ENCODE results near the gene HLA-G. TPM values are rescaled to one million over a fixed set of nuclear protein-coding genes. Genes with fewer than 3 reads are reported as not detected.

Gene HLA-G
- total and polyA plus RNA-seq, 2 experiments from 2014 or later = 1.5 TPM; not detected in 1

DNA sequence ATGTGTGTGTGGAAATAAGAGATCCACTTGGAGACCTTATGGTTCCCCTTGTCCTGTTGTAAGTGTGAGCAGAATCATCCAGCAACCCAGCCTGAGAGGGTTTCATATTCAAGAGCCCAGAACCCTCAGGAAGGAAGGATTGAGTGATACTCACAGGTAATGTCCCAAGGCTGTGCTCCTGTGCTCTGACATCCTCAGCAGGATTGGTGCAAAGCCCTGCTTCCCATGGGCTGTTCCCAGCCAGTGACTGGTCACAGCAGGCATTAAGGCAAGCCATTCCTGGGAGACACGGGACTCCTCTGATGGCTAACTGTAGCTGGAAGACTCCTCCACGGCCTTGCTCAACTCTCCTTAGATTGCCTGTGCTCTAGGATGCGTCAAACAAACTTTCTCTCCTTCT, 33.8 kb upstream of the HLA-G start:
- in situ Hi-C loops (cut with MboI) = no loop called here
- 61 to 72% methylated on average over 3 of the region's 3 CpGs for WGBS, 2 experiments (ENCODE audit: low coverage in 1 of 2, low lambda C conversion rate in 2 of 2, missing lambda C conversion rate in 2 of 2)
- no peak overlapping the region for H3K27ac ChIP-seq

DNA sequence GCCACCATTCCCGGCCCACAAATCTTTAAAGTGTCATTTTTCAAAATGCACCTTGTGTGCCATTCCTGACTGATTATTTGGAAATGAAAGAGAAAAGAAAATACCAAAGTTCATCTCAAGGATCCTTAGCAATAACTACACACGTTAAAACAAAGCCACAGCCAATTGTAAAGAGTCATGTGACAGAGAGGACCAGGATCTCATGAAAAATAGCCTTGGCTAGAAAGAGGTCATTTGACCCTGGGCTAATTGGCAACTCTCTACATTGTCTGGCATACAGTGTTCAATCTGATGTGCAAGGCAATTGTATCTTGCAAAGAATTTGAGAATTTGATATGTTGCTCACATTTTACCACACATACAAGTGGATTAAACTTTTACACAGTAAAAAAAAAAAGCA, 31.6 kb upstream of the HLA-G start:
- 58 to 66% methylated on average over 2 of the region's 2 CpGs for WGBS, 2 experiments (ENCODE audit: low coverage in 1 of 2, low lambda C conversion rate in 2 of 2, missing lambda C conversion rate in 2 of 2)
- no peak for TF ChIP-seq EZH2phosphoT487 (IDR thresholded peaks at IDR 0.05; ENCODE audit: insufficient read depth, low read depth)
- TF ChIP-seq EZH2 (IDR thresholded peaks at IDR 0.05; ENCODE audit: insufficient read depth, poor library complexity, severe bottlenecking) = no peak
- H3K9me3 ChIP-seq (ENCODE audit: low read depth) = no peaks in the 10 kb centered on the region
- no peak overlapping the region for H3K4me2 ChIP-seq (ENCODE audit: unreplicated experiment)
- H2AFZ ChIP-seq = no peak overlapping the region
- H4K20me1 ChIP-seq (ENCODE audit: insufficient read depth) = no peaks in the 10 kb centered on the region
- in situ Hi-C loops (cut with MboI) = no loop called here
- H3F3A ChIP-seq (ENCODE audit: insufficient read depth) = peaks cover 18% of the 10 kb centered on the region
- H3K9me2 ChIP-seq (ENCODE audit: insufficient read depth) = no peaks in the 10 kb centered on the region
- no peaks in the 10 kb centered on the region for H3K36me3 ChIP-seq (ENCODE audit: low read depth)
- no peak overlapping the region for H3K27ac ChIP-seq
- no peaks in the 10 kb centered on the region for H3K4me1 ChIP-seq (ENCODE audit: insufficient read depth)
- H3K79me2 ChIP-seq (ENCODE audit: insufficient read depth) = no peaks in the 10 kb centered on the region
- H3K9ac ChIP-seq = no peak overlapping the region
- H3K4me3 ChIP-seq = no peak overlapping the region
- DNase-seq = no peak
- peaks cover 10% of the 10 kb centered on the region; the same call in 1 of the 2 replicates for H3K27me3 ChIP-seq (replicated peaks; ENCODE audit: insufficient read depth)

More for the DNA sequence above, 33.8 kb upstream of the HLA-G start:
- Histone ChIP-seq H3K9ac (no peak overlapping the region), H3K4me2 (ENCODE audit: unreplicated experiment) (no peak overlapping the region), H3K9me2 (ENCODE audit: insufficient read depth) (no peaks in the 10 kb centered on the region), H2AFZ (no peak overlapping the region), H3K79me2 (ENCODE audit: insufficient read depth) (no peaks in the 10 kb centered on the region), H3K4me1 (ENCODE audit: insufficient read depth) (no peaks in the 10 kb centered on the region), H3F3A (ENCODE audit: insufficient read depth) (peaks cover 18% of the 10 kb centered on the region), H3K9me3 (ENCODE audit: low read depth) (no peaks in the 10 kb centered on the region), H3K36me3 (ENCODE audit: low read depth) (no peaks in the 10 kb centered on the region), H4K20me1 (ENCODE audit: insufficient read depth) (no peaks in the 10 kb centered on the region), H3K4me3 (no peak overlapping the region), H3K27me3 (replicated peaks; ENCODE audit: insufficient read depth) (peaks cover 10% of the 10 kb centered on the region; the same call in 1 of the 2 replicates)
- no peak for DNase-seq
- TF ChIP-seq EZH2phosphoT487 (IDR thresholded peaks at IDR 0.05; ENCODE audit: insufficient read depth, low read depth) (no peak), EZH2 (IDR thresholded peaks at IDR 0.05; ENCODE audit: insufficient read depth, poor library complexity, severe bottlenecking) (no peak)

DNA sequence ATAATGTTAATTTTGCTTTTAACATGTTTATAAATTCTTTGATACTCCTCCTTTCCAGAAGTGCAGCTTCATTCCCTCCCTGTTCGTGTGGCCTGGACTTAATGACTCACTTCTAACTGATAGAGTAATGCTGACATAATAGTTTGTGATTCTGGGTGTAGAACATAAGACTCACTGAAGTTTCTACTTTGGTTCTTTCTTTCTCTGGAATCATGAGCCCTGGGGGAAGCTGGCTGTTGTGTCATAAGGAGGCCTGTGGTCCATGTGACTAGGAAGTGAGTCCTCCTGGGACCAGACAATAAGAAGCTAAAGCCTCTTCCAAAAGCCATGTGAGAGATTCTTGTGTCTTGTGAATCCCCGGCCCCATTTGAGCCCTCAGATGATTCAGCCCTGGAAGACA, 30.5 kb upstream of the HLA-G start:
- H3K36me3 ChIP-seq (ENCODE audit: low read depth) = no peaks in the 10 kb centered on the region
- TF ChIP-seq EZH2phosphoT487 (IDR thresholded peaks at IDR 0.05; ENCODE audit: insufficient read depth, low read depth) (no peak), EZH2 (IDR thresholded peaks at IDR 0.05; ENCODE audit: insufficient read depth, poor library complexity, severe bottlenecking) (no peak)
- H3K27me3 ChIP-seq (replicated peaks; ENCODE audit: insufficient read depth) = peaks cover 10% of the 10 kb centered on the region; the same call in 1 of the 2 replicates
- H3K79me2 ChIP-seq (ENCODE audit: insufficient read depth) = no peaks in the 10 kb centered on the region
- no peaks in the 10 kb centered on the region for H3K9me2 ChIP-seq (ENCODE audit: insufficient read depth)
- no peaks in the 10 kb centered on the region for H3K4me1 ChIP-seq (ENCODE audit: insufficient read depth)
- H3K4me3 ChIP-seq = no peak overlapping the region
- peak overlapping the region; percentile 40 for H3K27ac ChIP-seq
- H2AFZ ChIP-seq = no peak overlapping the region
- WGBS, 2 experiments (ENCODE audit: low coverage in 1 of 2, low lambda C conversion rate in 2 of 2, missing lambda C conversion rate in 2 of 2) = 0% methylated on average over 2 of the region's 2 CpGs
- no peaks in the 10 kb centered on the region for H4K20me1 ChIP-seq (ENCODE audit: insufficient read depth)
- peak; percentile 81 for DNase-seq
- in situ Hi-C loops (cut with MboI) = no loop called here
- H3K9ac ChIP-seq = no peak overlapping the region
- peaks cover 18% of the 10 kb centered on the region for H3F3A ChIP-seq (ENCODE audit: insufficient read depth)
- H3K4me2 ChIP-seq (ENCODE audit: unreplicated experiment) = no peak overlapping the region
- H3K9me3 ChIP-seq (ENCODE audit: low read depth) = no peaks in the 10 kb centered on the region

DNA sequence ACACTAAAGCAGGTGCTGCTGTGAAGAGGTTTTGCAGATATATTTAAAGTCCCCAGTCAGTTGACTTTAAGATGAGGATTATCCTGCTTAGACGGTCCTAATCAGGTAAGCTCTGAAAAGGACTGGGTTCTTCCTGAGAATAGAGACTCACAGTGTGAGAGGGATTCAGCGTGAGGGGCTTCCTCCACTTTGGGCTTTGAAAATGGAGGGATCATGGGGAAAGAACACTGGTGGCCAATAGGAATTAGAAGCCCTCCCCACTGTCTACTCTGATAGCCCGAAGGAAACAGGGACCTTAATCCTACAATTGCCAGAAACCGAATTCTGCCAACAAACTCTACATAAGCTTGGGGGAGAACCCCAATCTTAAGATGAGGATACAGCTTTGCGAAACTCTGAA, 29.7 kb upstream of the HLA-G start:
- Histone ChIP-seq H3K9me3 (ENCODE audit: low read depth) (no peaks in the 10 kb centered on the region), H3K4me3 (no peak overlapping the region), H3K79me2 (ENCODE audit: insufficient read depth) (no peaks in the 10 kb centered on the region), H3F3A (ENCODE audit: insufficient read depth) (peaks cover 18% of the 10 kb centered on the region), H3K27ac (no peak overlapping the region), H3K4me1 (ENCODE audit: insufficient read depth) (no peaks in the 10 kb centered on the region), H3K36me3 (ENCODE audit: low read depth) (no peaks in the 10 kb centered on the region), H4K20me1 (ENCODE audit: insufficient read depth) (no peaks in the 10 kb centered on the region), H3K9ac (no peak overlapping the region), H3K4me2 (ENCODE audit: unreplicated experiment) (no peak overlapping the region), H3K9me2 (ENCODE audit: insufficient read depth) (no peaks in the 10 kb centered on the region), H2AFZ (no peak overlapping the region), H3K27me3 (replicated peaks; ENCODE audit: insufficient read depth) (peaks cover 10% of the 10 kb centered on the region; the same call in 1 of the 2 replicates)
- in situ Hi-C loops (cut with MboI) = no loop called here
- TF ChIP-seq EZH2 (IDR thresholded peaks at IDR 0.05; ENCODE audit: insufficient read depth, poor library complexity, severe bottlenecking) (no peak), EZH2phosphoT487 (IDR thresholded peaks at IDR 0.05; ENCODE audit: insufficient read depth, low read depth) (no peak)
- WGBS, 2 experiments (ENCODE audit: low coverage in 1 of 2, low lambda C conversion rate in 2 of 2, missing lambda C conversion rate in 2 of 2) = 72 to 75% methylated on average over 5 of the region's 5 CpGs
- DNase-seq = no peak

DNA sequence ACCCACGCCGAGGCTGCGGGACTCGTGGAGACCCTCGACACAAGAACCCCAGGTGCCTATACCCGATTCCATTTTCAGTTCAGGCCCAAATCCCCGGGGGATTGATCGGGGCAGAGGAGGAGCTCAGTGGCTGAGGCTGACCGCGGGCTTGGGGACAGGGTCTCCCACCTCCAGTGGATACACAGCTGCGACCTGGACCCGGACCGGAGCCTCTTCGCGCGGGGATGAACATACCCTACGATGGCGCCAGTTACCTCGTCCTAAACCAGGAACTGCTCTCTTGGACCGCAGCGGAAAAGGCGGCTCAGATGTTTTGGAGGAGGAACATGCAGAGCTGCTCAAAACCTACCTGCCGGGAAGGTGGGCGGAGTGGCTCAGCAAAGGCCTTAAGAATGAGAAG, 27.4 kb upstream of the HLA-G start:
- no peak overlapping the region for H3K4me2 ChIP-seq (ENCODE audit: unreplicated experiment)
- TF ChIP-seq EZH2 (IDR thresholded peaks at IDR 0.05; ENCODE audit: insufficient read depth, poor library complexity, severe bottlenecking) (no peak), EZH2phosphoT487 (IDR thresholded peaks at IDR 0.05; ENCODE audit: insufficient read depth, low read depth) (no peak)
- no peak overlapping the region for H3K9ac ChIP-seq
- no peaks in the 10 kb centered on the region for H3K79me2 ChIP-seq (ENCODE audit: insufficient read depth)
- no peaks in the 10 kb centered on the region for H3K36me3 ChIP-seq (ENCODE audit: low read depth)
- in situ Hi-C loops (cut with MboI) = no loop called here
- no peaks in the 10 kb centered on the region for H3K4me1 ChIP-seq (ENCODE audit: insufficient read depth)
- H3K9me3 ChIP-seq (ENCODE audit: low read depth) = no peaks in the 10 kb centered on the region
- WGBS, 2 experiments (ENCODE audit: low coverage in 1 of 2, low lambda C conversion rate in 2 of 2, missing lambda C conversion rate in 2 of 2) = 82 to 83% methylated on average over 14 to 24 of the region's 24 CpGs
- no peaks in the 10 kb centered on the region for H3K27me3 ChIP-seq (replicated peaks; ENCODE audit: insufficient read depth)
- no peak overlapping the region for H2AFZ ChIP-seq
- no peaks in the 10 kb centered on the region for H3K9me2 ChIP-seq (ENCODE audit: insufficient read depth)
- no peak overlapping the region for H3K27ac ChIP-seq
- no peak for DNase-seq
- H3F3A ChIP-seq (ENCODE audit: insufficient read depth) = peaks cover 18% of the 10 kb centered on the region
- H3K4me3 ChIP-seq = no peak overlapping the region
- no peaks in the 10 kb centered on the region for H4K20me1 ChIP-seq (ENCODE audit: insufficient read depth)
